ENCODE data around the gene CEPT1.

- no peak for TF ChIP-seq CTCF (IDR thresholded peaks at IDR 0.05; ENCODE audit: borderline replicate concordance, extremely low read depth, low read length, poor library complexity, severe bottlenecking)
- no peak for TF ChIP-seq EZH2 (IDR thresholded peaks at IDR 0.05; ENCODE audit: borderline replicate concordance, low read depth, low read length, severe bottlenecking)
Measured at GRCh38 chr1:111196213-111196612, 56.2 kb downstream of the CEPT1 start.
